Measurements from ENCODE around the gene TMEM72. TPM values are rescaled to one million over a fixed set of nuclear protein-coding genes. Genes with fewer than 3 reads are reported as not detected.

Gene TMEM72
- total RNA-seq, 1 experiment from 2014 or later = not detected

GRCh38 chr10:44921061-44921460 is 9.9 kb downstream of the TMEM72 start:
- intact Hi-C loops (cut with micrococcal nuclease; ENCODE audit: unreplicated experiment) (no loop called here), in situ Hi-C loops (cut with HindIII; ENCODE audit: low pct_unique_long_range_greater_than_20kb, low sequenced_read_pairs) (no loop called here)
- Histone ChIP-seq H3K27ac (ENCODE audit: low read length) (no peak overlapping the region), H3K4me1 (ENCODE audit: control insufficient read depth, insufficient read depth, low read length) (no peaks in the 10 kb centered on the region), H3K4me3 (ENCODE audit: low read depth in 2 of 2, low read length in 2 of 2) (no peak overlapping the region), H3K27me3 (ENCODE audit: control insufficient read depth, insufficient read depth, low read length) (peaks cover 5% of the 10 kb centered on the region), H3K36me3 (ENCODE audit: control insufficient read depth, insufficient read depth, low read length) (no peaks in the 10 kb centered on the region), H3K9me3 (ENCODE audit: control insufficient read depth, insufficient read depth, low read depth, low read length) (no peaks in the 10 kb centered on the region)
- ATAC-seq (0 out of 2 replicates have a peak, but pooled peaks have one; percentile 37), DNase-seq (ENCODE audit: low read depth, low spot score) (no peak)
- TF ChIP-seq POLR2AphosphoS5 (IDR thresholded peaks at IDR 0.05; ENCODE audit: low read depth, low read length) = no peak
- TF ChIP-seq TCF7L2 (IDR thresholded peaks at IDR 0.05; ENCODE audit: low read depth, low read length) = no peak
- TF ChIP-seq SIN3A (IDR thresholded peaks at IDR 0.05; ENCODE audit: borderline replicate concordance, insufficient read depth, low read depth, low read length) = no peak
- TF ChIP-seq REST (IDR thresholded peaks at IDR 0.05; ENCODE audit: insufficient read depth in 1 of 2, low read depth in 2 of 2, low read length in 1 of 2) = no peak
- TF ChIP-seq CTCF (IDR thresholded peaks at IDR 0.05) = no peak
- POLR2A ChIA-PET = no interaction called here
- CTCF ChIA-PET = no interaction called here
- BruUV-seq (replicated peaks) = no TSS peak

- POLR2A ChIA-PET = no interaction called here
- no peaks in the 10 kb centered on the region for H3K9me3 ChIP-seq (ENCODE audit: control insufficient read depth, insufficient read depth, low read depth, low read length)
- H3K27ac ChIP-seq (ENCODE audit: low read length) = no peak overlapping the region
- BruUV-seq (replicated peaks) = no TSS peak
- no peak for DNase-seq (ENCODE audit: low read depth, low spot score)
- H3K4me1 ChIP-seq (ENCODE audit: control insufficient read depth, insufficient read depth, low read length) = no peaks in the 10 kb centered on the region
- intact Hi-C loops (cut with micrococcal nuclease; ENCODE audit: unreplicated experiment) = no loop called here
- H3K36me3 ChIP-seq (ENCODE audit: control insufficient read depth, insufficient read depth, low read length) = no peaks in the 10 kb centered on the region
- H3K4me3 ChIP-seq (ENCODE audit: low read depth in 2 of 2, low read length in 2 of 2) = no peak overlapping the region
- in situ Hi-C loops (cut with HindIII; ENCODE audit: low pct_unique_long_range_greater_than_20kb, low sequenced_read_pairs) = no loop called here
- TF ChIP-seq SIN3A (IDR thresholded peaks at IDR 0.05; ENCODE audit: borderline replicate concordance, insufficient read depth, low read depth, low read length) (no peak), POLR2AphosphoS5 (IDR thresholded peaks at IDR 0.05; ENCODE audit: low read depth, low read length) (no peak), CTCF (IDR thresholded peaks at IDR 0.05) (no peak), TCF7L2 (IDR thresholded peaks at IDR 0.05; ENCODE audit: low read depth, low read length) (no peak), REST (IDR thresholded peaks at IDR 0.05; ENCODE audit: insufficient read depth in 1 of 2, low read depth in 2 of 2, low read length in 1 of 2) (no peak)
- peaks cover 5% of the 10 kb centered on the region for H3K27me3 ChIP-seq (ENCODE audit: control insufficient read depth, insufficient read depth, low read length)
- CTCF ChIA-PET = no interaction called here
- no peak for ATAC-seq
Measured at GRCh38 chr10:44921506-44921905, 10.4 kb downstream of the TMEM72 start.
